OCI-LY1 (cell line): ENCODE data around the gene DNAH12.
"Not testable (repeated sequence)": the region's sequence is repeated elsewhere in the genome, so short reads cannot be mapped to it uniquely, and the experiment has no call there.

Source experiments
- EZH2 ChIP-seq: fragments of 200-600 bp; sonication (generic), shearing (Covaris generic); IDR thresholded peaks from 2 replicates; pipeline ENCODE4 v1.8.0; 2017; ENCODE audit warnings: borderline replicate concordance, mixed run types, mild to moderate bottlenecking, antibody characterized with exemption, low read length, moderate library complexity, mixed read lengths
- TF ChIP-seq, protein P1 (sequence below): fragments of 200-600 bp; sonication (generic), shearing (Covaris generic); IDR thresholded peaks from 2 replicates; pipeline ENCODE4 v1.5.1; 2017; ENCODE audit warnings: mild to moderate bottlenecking, antibody characterized with exemption, low read length, moderate library complexity, mixed read lengths

DNA sequence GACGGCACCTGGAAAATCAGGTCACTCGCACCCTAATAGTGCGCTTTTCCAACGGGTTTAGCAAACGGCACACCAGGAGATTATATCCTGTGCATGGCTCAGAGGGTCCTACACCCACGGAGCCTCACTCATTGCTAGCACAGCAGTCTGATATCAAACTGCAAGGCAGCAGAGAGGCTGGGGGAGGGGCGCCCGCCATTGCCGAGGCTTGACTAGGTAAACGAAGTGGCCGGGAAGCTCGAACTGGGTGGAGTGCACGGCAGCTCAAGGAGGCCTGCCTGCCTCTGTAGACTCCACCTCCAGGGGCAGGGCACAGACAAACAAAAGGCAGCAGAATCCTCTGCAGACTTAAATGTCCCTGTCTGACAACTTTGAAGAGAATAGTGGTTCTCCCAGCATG is 67.0 kb downstream of the DNAH12 start:
- TF ChIP-seq, protein P1, sequence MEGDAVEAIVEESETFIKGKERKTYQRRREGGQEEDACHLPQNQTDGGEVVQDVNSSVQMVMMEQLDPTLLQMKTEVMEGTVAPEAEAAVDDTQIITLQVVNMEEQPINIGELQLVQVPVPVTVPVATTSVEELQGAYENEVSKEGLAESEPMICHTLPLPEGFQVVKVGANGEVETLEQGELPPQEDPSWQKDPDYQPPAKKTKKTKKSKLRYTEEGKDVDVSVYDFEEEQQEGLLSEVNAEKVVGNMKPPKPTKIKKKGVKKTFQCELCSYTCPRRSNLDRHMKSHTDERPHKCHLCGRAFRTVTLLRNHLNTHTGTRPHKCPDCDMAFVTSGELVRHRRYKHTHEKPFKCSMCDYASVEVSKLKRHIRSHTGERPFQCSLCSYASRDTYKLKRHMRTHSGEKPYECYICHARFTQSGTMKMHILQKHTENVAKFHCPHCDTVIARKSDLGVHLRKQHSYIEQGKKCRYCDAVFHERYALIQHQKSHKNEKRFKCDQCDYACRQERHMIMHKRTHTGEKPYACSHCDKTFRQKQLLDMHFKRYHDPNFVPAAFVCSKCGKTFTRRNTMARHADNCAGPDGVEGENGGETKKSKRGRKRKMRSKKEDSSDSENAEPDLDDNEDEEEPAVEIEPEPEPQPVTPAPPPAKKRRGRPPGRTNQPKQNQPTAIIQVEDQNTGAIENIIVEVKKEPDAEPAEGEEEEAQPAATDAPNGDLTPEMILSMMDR = not testable (repeated sequence)
- TF ChIP-seq EZH2 = not testable (repeated sequence)
